H9 (cell line): ENCODE data around the gene PPM1M. TPM values are rescaled to one million over a fixed set of nuclear protein-coding genes. Genes with fewer than 3 reads are reported as not detected.
A peak's percentile ranks its signal among the peaks of the same experiment; 100 is the strongest.

Experiments
- DNase-seq: peaks from one replicate; pipeline ENCODE4 v3.0.0-alpha.2; 2017
- H2AFZ ChIP-seq: one replicate; pipeline ENCODE4 v1.6.1; 2013; ENCODE audit warnings: mild to moderate bottlenecking, low read length, control low read depth, moderate library complexity
- H2AK5ac ChIP-seq: 2 replicates; pipeline ENCODE4 v1.6.1; 2013; ENCODE audit warnings: low read length, control low read depth, mixed read lengths; ENCODE audit not compliant: insufficient read length
- H2BK120ac ChIP-seq: one replicate; pipeline ENCODE4 v1.6.1; 2013; ENCODE audit warnings: low read depth, mild to moderate bottlenecking, low read length, control low read depth, inconsistent platforms; ENCODE audit not compliant: poor library complexity, severe bottlenecking
- H2BK12ac ChIP-seq: 2 replicates; pipeline ENCODE4 v1.6.1; 2013; ENCODE audit warnings: low read length, control low read depth, mixed read lengths, low read depth; ENCODE audit not compliant: insufficient read length
- H2BK15ac ChIP-seq: 2 replicates; pipeline ENCODE4 v1.6.1; 2013; ENCODE audit warnings: low read depth, low read length, control low read depth
- H2BK20ac ChIP-seq: one replicate; pipeline ENCODE4 v1.6.1; 2013; ENCODE audit warnings: low read depth, mild to moderate bottlenecking, low read length, control low read depth, inconsistent platforms; ENCODE audit not compliant: poor library complexity, severe bottlenecking
- H2BK5ac ChIP-seq: 2 replicates; pipeline ENCODE4 v1.6.1; 2013; ENCODE audit warnings: low read length, control low read depth, mixed read lengths; ENCODE audit not compliant: insufficient read length
- H3K14ac ChIP-seq: 2 replicates; pipeline ENCODE4 v1.6.1; 2013; ENCODE audit warnings: low read length, control low read depth; ENCODE audit not compliant: insufficient read depth
- H3K18ac ChIP-seq: 2 replicates; pipeline ENCODE4 v1.6.1; 2013; ENCODE audit warnings: low read depth, mild to moderate bottlenecking, mixed read lengths, low read length, control low read depth; ENCODE audit not compliant: insufficient read length
- H3K23ac ChIP-seq: 2 replicates; pipeline ENCODE4 v1.6.1; 2013; ENCODE audit warnings: low read length, control low read depth, mixed read lengths, low read depth; ENCODE audit not compliant: insufficient read length
- H3K23me2 ChIP-seq: 2 replicates; pipeline ENCODE4 v1.6.1; 2013; ENCODE audit warnings: low read depth, mild to moderate bottlenecking, mixed read lengths, low read length, control low read depth; ENCODE audit not compliant: insufficient read length, poor library complexity, severe bottlenecking
- H3K27ac ChIP-seq: 2 replicates; pipeline ENCODE4 v1.5.1; 2013; ENCODE audit warnings: low read length, control low read depth, mixed read lengths, low read depth; ENCODE audit not compliant: insufficient read length
- H3K27me3 ChIP-seq: 2 replicates; pipeline ENCODE4 v1.6.1; 2013; ENCODE audit warnings: low read length, control low read depth, inconsistent platforms; ENCODE audit not compliant: insufficient read depth
- H3K4ac ChIP-seq: 2 replicates; pipeline ENCODE4 v1.6.1; 2013; ENCODE audit warnings: low read depth, mild to moderate bottlenecking, control low read depth, inconsistent platforms, low read length, moderate library complexity
- H3K4me1 ChIP-seq: 2 replicates; pipeline ENCODE4 v1.6.1; 2013; ENCODE audit warnings: low read length, control low read depth, inconsistent platforms; ENCODE audit not compliant: insufficient read depth
- H3K4me2 ChIP-seq: 2 replicates; pipeline ENCODE4 v1.6.1; 2013; ENCODE audit warnings: low read length, control low read depth, mixed read lengths; ENCODE audit not compliant: insufficient read length, insufficient read depth
- H3K56ac ChIP-seq: 2 replicates; pipeline ENCODE4 v1.6.1; 2013; ENCODE audit warnings: low read depth, mild to moderate bottlenecking, mixed read lengths, low read length, control low read depth; ENCODE audit not compliant: insufficient read length
- H3K79me1 ChIP-seq: 2 replicates; pipeline ENCODE4 v1.6.1; 2013; ENCODE audit warnings: low read depth, mild to moderate bottlenecking, moderate library complexity, low read length, control low read depth, inconsistent platforms; ENCODE audit not compliant: insufficient read depth, poor library complexity, severe bottlenecking
- H3K79me2 ChIP-seq: 2 replicates; pipeline ENCODE4 v1.6.1; 2013; ENCODE audit warnings: low read length, control low read depth, inconsistent platforms; ENCODE audit not compliant: insufficient read depth
- H3K9ac ChIP-seq: 2 replicates; pipeline ENCODE4 v1.6.1; 2013; ENCODE audit warnings: low read length, control low read depth, mixed read lengths; ENCODE audit not compliant: insufficient read length; ENCODE audit errors: extremely low read depth
- H3K9me3 ChIP-seq: one replicate; pipeline ENCODE4 v1.6.1; 2013; ENCODE audit warnings: low read depth, low read length, inconsistent platforms; ENCODE audit not compliant: control insufficient read depth
- H3T11ph ChIP-seq: one replicate; pipeline ENCODE4 v1.6.1; 2013; ENCODE audit warnings: mild to moderate bottlenecking, low read length, control low read depth, inconsistent platforms
- H4K20me1 ChIP-seq: one replicate; pipeline ENCODE4 v1.6.1; 2013; ENCODE audit not compliant: control insufficient read depth, insufficient read length, insufficient read depth
- H4K5ac ChIP-seq: 2 replicates; pipeline ENCODE4 v1.6.1; 2013; ENCODE audit warnings: low read depth, mild to moderate bottlenecking, mixed read lengths, low read length, control low read depth; ENCODE audit not compliant: insufficient read length
- H4K8ac ChIP-seq: replicated peaks from 2 replicates; pipeline ENCODE4 v1.6.1; 2013; ENCODE audit warnings: low read length, control low read depth, mixed read lengths, low read depth; ENCODE audit not compliant: insufficient read length
- H4K91ac ChIP-seq: 2 replicates; pipeline ENCODE4 v1.6.1; 2013; ENCODE audit warnings: low read depth, mild to moderate bottlenecking, moderate library complexity, mixed read lengths, low read length, control low read depth; ENCODE audit not compliant: insufficient read length
- H3K27ac Mint-ChIP-seq, 3 experiments: 2 replicates in 2 of 3; 3 replicates in 1 of 3; pipeline ENCODE4 v1.8.0; 2020 to 2021; ENCODE audit warnings: mixed read lengths in 3 of 3, mild to moderate bottlenecking in 1 of 3, moderate library complexity in 1 of 3
- H3K27me3 Mint-ChIP-seq: 2 replicates; pipeline ENCODE4 v1.8.0; 2021; ENCODE audit warnings: low read depth, mild to moderate bottlenecking, moderate library complexity, mixed read lengths
- H3K36me3 Mint-ChIP-seq, 3 experiments: 2 replicates in 2 of 3; 3 replicates in 1 of 3; pipeline ENCODE4 v1.8.0; 2020 to 2021; ENCODE audit warnings: low read depth in 3 of 3, mixed read lengths in 3 of 3; ENCODE audit not compliant: insufficient read depth in 1 of 3
- H3K4me1 Mint-ChIP-seq, 2 experiments: 2 replicates each; pipeline ENCODE4 v1.8.0; 2020; ENCODE audit warnings: mixed read lengths in 2 of 2
- H3K4me3 Mint-ChIP-seq, 2 experiments: 2 replicates in 1 of 2; 3 replicates in 1 of 2; pipeline ENCODE4 v1.8.0; 2020 to 2021; ENCODE audit warnings: mild to moderate bottlenecking in 2 of 2, mixed read lengths in 2 of 2, moderate library complexity in 1 of 2
- H3K9me3 Mint-ChIP-seq, 2 experiments: 2 replicates in 1 of 2; 3 replicates in 1 of 2; pipeline ENCODE4 v1.8.0; 2020; ENCODE audit warnings: mild to moderate bottlenecking in 2 of 2, mixed read lengths in 2 of 2, moderate library complexity in 1 of 2
- CTCF ChIP-seq: fragments of 200-600 bp; sonication (generic); conservative IDR thresholded peaks from 3 replicates; pipeline ENCODE4 v1.8.0; 2021; ENCODE audit warnings: antibody characterized with exemption, mild to moderate bottlenecking
- WGBS: extraction: QIAGEN DNeasy Blood & Tissue Kit; methylation state at CpG from one replicate; pipeline ENCODE4 v1.1.7; 2013; ENCODE audit warnings: missing lambda C conversion rate, low lambda C conversion rate, mixed read lengths; ENCODE audit not compliant: insufficient read length; ENCODE audit errors: extremely low coverage; 5-methylcytosine and 5-hydroxymethylcytosine counted together
- total RNA-seq: library from RNA; stranded (reverse); gene quantifications from 2 replicates; pipeline ENCODE4 v1.2.1, GENCODE V29; 2021

Gene PPM1M
- total RNA-seq, 1 experiment from 2014 or later = 7.4 TPM

- Histone ChIP-seq H3K27ac (no peak overlapping the region), H3K9me3 (no peaks in the 10 kb centered on the region), H3K18ac (no peak overlapping the region), H3K14ac (no peak overlapping the region), H2AK5ac (no peak overlapping the region), H3K23ac (no peak overlapping the region), H3K79me2 (peaks cover 5% of the 10 kb centered on the region; the same call in 1 of the 2 replicates), H3K4me1 (peaks cover 15% of the 10 kb centered on the region), H3T11ph (no peak overlapping the region), H3K9ac (no peak overlapping the region), H4K8ac (no peak overlapping the region), H4K91ac (no peak overlapping the region), H2AFZ (no peak overlapping the region), H3K27me3 (peaks cover 10% of the 10 kb centered on the region; the same call in 1 of the 2 replicates), H3K4me2 (no peak overlapping the region), H3K79me1 (no peaks in the 10 kb centered on the region), H2BK120ac (no peak overlapping the region), H4K20me1 (no peaks in the 10 kb centered on the region), H3K23me2 (peaks cover 11% of the 10 kb centered on the region), H2BK12ac (no peak overlapping the region), H2BK15ac (no peak overlapping the region), H4K5ac (no peak overlapping the region), H2BK5ac (no peak overlapping the region), H2BK20ac (no peak overlapping the region), H3K56ac (no peak overlapping the region), H3K4ac (no peak overlapping the region)
- Mint-ChIP-seq H3K36me3 (peaks cover 0 to 10% (median 9%) of the 10 kb centered on the region in 3 experiments; a peak in 3 of 7 replicates), H3K27me3 (peaks cover 29% of the 10 kb centered on the region), H3K27ac (peak overlapping the region in 2 of 3 experiments; percentile 22 to 96; a peak in 3 of 7 replicates), H3K9me3 (peaks cover 0 to 5% of the 10 kb centered on the region in 2 experiments; a peak in 2 of 5 replicates), H3K4me1 (peaks cover 39 to 49% of the 10 kb centered on the region in 2 experiments), H3K4me3 (peak overlapping the region in 1 of 2 experiments; percentile 7; a peak in 2 of 5 replicates)
- TF ChIP-seq CTCF = no peak
- DNase-seq = no peak
- no CpG with 5 or more reads among the region's 4 CpGs for WGBS
These were observed 4.6 kb upstream of the PPM1M start for GRCh38 chr3:52240886-52241370.
